ENCODE data around the gene MYG1. TPM values are rescaled to one million over a fixed set of nuclear protein-coding genes. Genes with fewer than 3 reads are reported as not detected.

The MYG1 gene
- total RNA-seq, 1 donor from 2014 or later, result 27.5 TPM

- intact Hi-C loops (cut with DNase I), result no loop called here
- no peaks in the 10 kb centered on the region for H3K4me1 ChIP-seq
- no peaks in the 10 kb centered on the region for H3K36me3 ChIP-seq
- no peaks in the 10 kb centered on the region for H3K9me3 ChIP-seq
- no peaks in the 10 kb centered on the region for H3K27me3 ChIP-seq
- DNase-seq (ENCODE audit: low spot score in 2 of 2), result no peak
- no peak overlapping the region for H3K27ac ChIP-seq
- no peak for TF ChIP-seq CTCF (IDR thresholded peaks at IDR 0.05)
- no peak overlapping the region for H3K4me3 ChIP-seq
These were observed 11.2 kb upstream of the MYG1 start for GRCh38 chr12:53288322-53288721.

GRCh38 chr12:53289891-53290290 lies 9.6 kb upstream of the MYG1 start:
- H3K27ac ChIP-seq, result no peak overlapping the region
- no peak for TF ChIP-seq CTCF (IDR thresholded peaks at IDR 0.05)
- no peak for DNase-seq (ENCODE audit: low spot score in 2 of 2)
- no peaks in the 10 kb centered on the region for H3K9me3 ChIP-seq
- intact Hi-C loops (cut with DNase I), result no loop called here
- peaks cover 0 to 3% of the 10 kb centered on the region in 2 donors for H3K4me1 ChIP-seq
- H3K27me3 ChIP-seq, result no peaks in the 10 kb centered on the region
- H3K36me3 ChIP-seq, result no peaks in the 10 kb centered on the region
- H3K4me3 ChIP-seq, result no peak overlapping the region

- Histone ChIP-seq H3K36me3 (no peaks in the 10 kb centered on the region), H3K4me1 (peaks cover 0 to 4% of the 10 kb centered on the region in 2 donors), H3K27me3 (no peaks in the 10 kb centered on the region), H3K9me3 (no peaks in the 10 kb centered on the region), H3K27ac (no peak overlapping the region), H3K4me3 (no peak overlapping the region)
- intact Hi-C loops (cut with DNase I), result no loop called here
- TF ChIP-seq CTCF (IDR thresholded peaks at IDR 0.05), result no peak
- no peak for DNase-seq (ENCODE audit: low spot score in 2 of 2)
These were observed 8.8 kb upstream of the MYG1 start for GRCh38 chr12:53290661-53291060.

GRCh38 chr12:53292426-53292825 lies 7.1 kb upstream of the MYG1 start:
- intact Hi-C loops (cut with DNase I), result no loop called here
- no peak overlapping the region for H3K4me3 ChIP-seq
- H3K27ac ChIP-seq, result no peak overlapping the region
- H3K4me1 ChIP-seq, result peaks cover 6 to 11% of the 10 kb centered on the region in 2 donors
- no peak for TF ChIP-seq CTCF (IDR thresholded peaks at IDR 0.05)
- DNase-seq (ENCODE audit: low spot score in 2 of 2), result no peak
- H3K36me3 ChIP-seq, result peaks cover 0 to under 1% of the 10 kb centered on the region in 2 donors
- no peaks in the 10 kb centered on the region for H3K27me3 ChIP-seq
- no peaks in the 10 kb centered on the region for H3K9me3 ChIP-seq

- peak within 1 kb of the TSS; percentile 56 to 90 for H3K4me3 ChIP-seq
- no peaks in the 10 kb centered on the region for H3K9me3 ChIP-seq
- intact Hi-C loops (cut with DNase I), result loop anchor here (1.0 to 5.0 kb wide), 3 partner anchors 26 to 76 kb away; partner anchors contain the start of genes AAAS and RARG
- TF ChIP-seq CTCF (IDR thresholded peaks at IDR 0.05), result no peak
- peaks cover 10 to 20% of the 10 kb centered on the region in 2 donors for H3K4me1 ChIP-seq
- DNase-seq (ENCODE audit: low spot score in 2 of 2), result peak; percentile 49 to 94
- H3K27ac ChIP-seq, result peak within 1 kb of the TSS; percentile 85 to 92
- H3K27me3 ChIP-seq, result no peaks in the 10 kb centered on the region
- peaks cover 0 to 14% of the 10 kb centered on the region in 2 donors for H3K36me3 ChIP-seq
These were observed 4.2 kb upstream of the MYG1 start, which contains the start of gene PFDN5 for GRCh38 chr12:53295070-53295890. Gene PFDN5 (plus strand): TSS chr12:53295542. CDS start chr12:53295568, 26 bp downstream.

Measured in ascending aorta (tissue), 2 donors.